ENCODE measurements around the gene TBXAS1. TPM values are rescaled to one million over a fixed set of nuclear protein-coding genes. Genes with fewer than 3 reads are reported as not detected.
A peak's percentile ranks its signal among the peaks of the same experiment; 100 is the strongest.

The TBXAS1 gene
- total RNA-seq, 2 experiments from 2014 or later, result 8.8 to 11.8 TPM

GRCh38 chr7:139808846-139809442 is 20.1 kb upstream of the TBXAS1 start:
- CTCF ChIA-PET, result interaction anchor here (0.7 to 1.8 kb wide), 3 partner anchors 27 to 495 kb away, joined by 3 to 5 read pairs (median 4); no protein-coding TSS in a partner anchor
- POLR2A ChIA-PET, result no interaction called here

GRCh38 chr7:139811066-139811465 is 18.0 kb upstream of the TBXAS1 start:
- Mint-ChIP-seq H3K36me3 (ENCODE audit: low read depth) (peaks cover 2% of the 10 kb centered on the region), H3K27ac (no peak overlapping the region), H3K9me3 (peaks cover 6% of the 10 kb centered on the region), H3K4me3 (no peak overlapping the region), H3K4me1 (peaks cover 7% of the 10 kb centered on the region), H3K27me3 (no peaks in the 10 kb centered on the region)
- DNase-seq, result no peak
- CTCF ChIA-PET, result interaction anchor here (0.6 to 1.7 kb wide), 3 partner anchors 13 to 250 kb away, joined by 4 to 5 read pairs (median 4); no protein-coding TSS in a partner anchor
- POLR2A ChIA-PET, result no interaction called here

More at GRCh38 chr7:139808846-139809442, 20.1 kb upstream of the TBXAS1 start:
- Mint-ChIP-seq H3K9me3 (peaks cover 7% of the 10 kb centered on the region), H3K27ac (no peak overlapping the region), H3K4me1 (peaks cover 6% of the 10 kb centered on the region), H3K27me3 (no peaks in the 10 kb centered on the region), H3K4me3 (no peak overlapping the region), H3K36me3 (ENCODE audit: low read depth) (peaks cover 2% of the 10 kb centered on the region)
- DNase-seq, result no peak

DNA sequence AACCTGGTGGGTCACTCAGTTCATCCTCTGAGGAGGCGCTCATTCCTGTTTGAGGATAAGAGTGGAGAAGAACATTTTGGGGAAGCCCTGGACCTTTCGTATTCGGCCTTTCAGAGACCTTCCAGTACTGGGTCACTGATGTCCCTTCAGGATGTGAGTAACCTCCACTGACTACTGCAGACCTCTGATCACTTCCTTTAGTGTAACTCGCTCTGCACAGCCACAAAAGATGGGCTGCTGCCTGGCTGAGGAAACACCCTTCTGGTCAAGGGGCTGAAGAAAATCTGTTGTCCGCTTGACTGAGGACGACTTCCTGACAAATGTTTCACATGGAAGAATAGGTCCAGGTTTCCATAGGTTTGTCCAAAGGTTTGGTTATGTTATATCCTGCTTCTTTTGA is 15.9 kb upstream of the TBXAS1 start:
- Mint-ChIP-seq H3K4me3 (no peak overlapping the region), H3K9me3 (peaks cover 12% of the 10 kb centered on the region), H3K27me3 (no peaks in the 10 kb centered on the region), H3K4me1 (peaks cover 7% of the 10 kb centered on the region), H3K27ac (no peak overlapping the region), H3K36me3 (ENCODE audit: low read depth) (peaks cover 2% of the 10 kb centered on the region)
- DNase-seq, result no peak
- ChIA-PET CTCF (no interaction called here), POLR2A (no interaction called here)

DNA sequence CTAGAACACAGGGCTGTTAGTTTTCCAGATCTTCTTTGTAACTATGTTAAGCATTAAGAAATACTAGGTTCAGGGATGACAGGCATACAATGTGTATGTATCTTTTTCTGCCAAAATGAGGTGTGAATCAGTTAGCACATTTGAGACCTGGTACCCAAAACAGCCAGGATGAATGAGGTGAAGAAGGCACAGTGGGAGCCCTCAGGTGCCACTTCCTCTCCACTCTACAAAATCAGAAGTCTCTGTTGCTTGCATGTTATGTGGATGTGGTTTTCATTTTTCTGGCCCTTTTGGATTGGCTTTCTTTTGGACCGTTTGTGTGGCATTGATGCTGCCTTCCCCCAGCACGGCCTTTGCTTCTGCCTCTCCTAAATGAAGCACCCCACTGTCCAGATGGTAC is 15.4 kb upstream of the TBXAS1 start:
- Mint-ChIP-seq H3K4me1 (peaks cover 7% of the 10 kb centered on the region), H3K4me3 (no peak overlapping the region), H3K36me3 (ENCODE audit: low read depth) (peaks cover 2% of the 10 kb centered on the region), H3K27ac (no peak overlapping the region), H3K27me3 (no peaks in the 10 kb centered on the region), H3K9me3 (peaks cover 12% of the 10 kb centered on the region)
- ChIA-PET CTCF (interaction anchor here (1.2 to 1.9 kb wide), 2 partner anchors 17 to 38 kb away, joined by 3 to 9 read pairs; no protein-coding TSS in a partner anchor), POLR2A (no interaction called here)
- no peak for DNase-seq

DNA sequence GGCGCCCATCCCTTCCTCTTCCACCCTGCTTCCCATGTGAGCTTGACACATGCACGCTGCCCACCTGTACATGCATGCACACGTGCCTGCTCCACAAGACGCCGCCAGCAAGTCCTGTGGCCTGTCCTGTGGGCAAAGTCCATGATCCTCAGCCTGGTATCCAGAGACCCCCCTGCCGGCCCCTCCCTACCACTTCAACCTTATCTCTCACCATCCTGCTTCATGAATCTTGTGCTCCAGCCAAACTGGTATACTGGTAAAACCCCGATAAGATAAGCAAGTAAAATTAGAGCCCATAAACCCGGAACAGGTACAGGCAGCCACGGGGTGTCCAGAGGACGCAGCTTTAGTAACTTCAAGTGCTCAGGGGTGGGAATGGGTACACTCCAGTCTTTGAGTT is 11.8 kb upstream of the TBXAS1 start:
- Mint-ChIP-seq H3K36me3 (ENCODE audit: low read depth) (peaks cover 2% of the 10 kb centered on the region), H3K27ac (no peak overlapping the region), H3K27me3 (no peaks in the 10 kb centered on the region), H3K4me1 (peaks cover 7% of the 10 kb centered on the region), H3K4me3 (no peak overlapping the region), H3K9me3 (peaks cover 12% of the 10 kb centered on the region)
- ChIA-PET POLR2A (no interaction called here), CTCF (no interaction called here)
- no peak for DNase-seq

DNA sequence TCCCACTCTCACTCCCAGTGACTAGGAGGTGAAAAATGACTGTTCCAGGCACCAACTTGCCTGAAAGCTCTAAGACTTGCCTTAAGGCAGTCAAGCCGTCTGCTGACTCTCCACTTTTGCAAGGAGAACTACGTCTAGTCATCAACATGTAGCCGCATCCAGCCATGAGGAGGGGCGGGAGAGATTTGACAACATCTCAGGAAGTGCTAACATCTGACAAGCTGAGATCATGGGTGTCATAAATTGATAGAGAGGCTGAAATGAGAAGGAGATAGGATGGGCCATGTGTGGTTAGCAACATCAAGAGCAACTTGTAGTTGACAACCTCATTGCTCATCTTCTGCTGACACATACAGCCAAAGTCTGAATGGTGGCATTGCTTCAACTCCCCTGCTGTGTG is 9.0 kb upstream of the TBXAS1 start:
- no peak overlapping the region for H3K4me3 Mint-ChIP-seq
- H3K9me3 Mint-ChIP-seq, result peaks cover 12% of the 10 kb centered on the region
- H3K36me3 Mint-ChIP-seq (ENCODE audit: low read depth), result peaks cover 2% of the 10 kb centered on the region
- no peaks in the 10 kb centered on the region for H3K4me1 Mint-ChIP-seq
- no peak for DNase-seq
- ChIA-PET POLR2A (no interaction called here), CTCF (interaction anchor here (0.6 kb wide), 1 partner anchor 150 kb away, joined by 3 read pairs; no protein-coding TSS in a partner anchor)
- H3K27ac Mint-ChIP-seq, result no peak overlapping the region
- no peaks in the 10 kb centered on the region for H3K27me3 Mint-ChIP-seq

GRCh38 chr7:139821349-139822105 is 7.5 kb upstream of the TBXAS1 start:
- no peak overlapping the region for H3K4me3 Mint-ChIP-seq
- ChIA-PET CTCF (interaction anchor here (0.6 to 0.7 kb wide), 2 partner anchors 21 to 220 kb away, joined by 3 read pairs; no protein-coding TSS in a partner anchor), POLR2A (no interaction called here)
- peaks cover 2% of the 10 kb centered on the region for H3K36me3 Mint-ChIP-seq (ENCODE audit: low read depth)
- no peak for DNase-seq
- H3K27me3 Mint-ChIP-seq, result peaks cover 4% of the 10 kb centered on the region
- no peak overlapping the region for H3K27ac Mint-ChIP-seq
- H3K9me3 Mint-ChIP-seq, result peaks cover 3% of the 10 kb centered on the region
- H3K4me1 Mint-ChIP-seq, result no peaks in the 10 kb centered on the region

DNA sequence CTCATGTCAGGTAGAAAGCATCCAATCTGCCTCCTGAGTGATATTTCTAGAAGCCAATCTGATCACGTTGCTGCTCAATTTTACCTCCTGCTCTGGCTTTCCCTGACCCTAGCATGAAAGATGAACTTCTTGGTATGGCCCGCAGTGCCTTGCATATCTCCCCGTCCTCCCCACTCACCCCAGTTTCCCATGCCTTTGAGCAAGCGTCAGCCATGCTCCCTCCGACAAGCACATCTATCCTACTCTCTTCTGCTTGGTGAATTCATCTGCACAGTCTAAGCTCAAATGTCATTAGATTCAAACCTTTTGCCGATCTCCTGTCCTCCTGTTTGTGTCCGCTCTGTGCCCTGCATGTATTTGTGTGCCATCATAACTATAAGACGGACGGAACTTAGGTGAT is 6.2 kb upstream of the TBXAS1 start:
- ChIA-PET POLR2A (no interaction called here), CTCF (interaction anchor here (1.1 to 1.6 kb wide), 3 partner anchors 9 to 176 kb away, joined by 4 to 6 read pairs (median 5); no protein-coding TSS in a partner anchor)
- H3K36me3 Mint-ChIP-seq (ENCODE audit: low read depth), result no peaks in the 10 kb centered on the region
- H3K4me1 Mint-ChIP-seq, result peaks cover 2% of the 10 kb centered on the region
- no peak for DNase-seq
- no peak overlapping the region for H3K4me3 Mint-ChIP-seq
- no peak overlapping the region for H3K27ac Mint-ChIP-seq
- H3K27me3 Mint-ChIP-seq, result peaks cover 6% of the 10 kb centered on the region
- H3K9me3 Mint-ChIP-seq, result no peaks in the 10 kb centered on the region

- ChIA-PET POLR2A (no interaction called here), CTCF (interaction anchor here (0.6 to 1.6 kb wide), 4 partner anchors 8 to 668 kb away, joined by 3 to 6 read pairs (median 4); no protein-coding TSS in a partner anchor)
- no peak overlapping the region for H3K27ac Mint-ChIP-seq
- no peaks in the 10 kb centered on the region for H3K36me3 Mint-ChIP-seq (ENCODE audit: low read depth)
- peaks cover 8% of the 10 kb centered on the region for H3K4me1 Mint-ChIP-seq
- H3K9me3 Mint-ChIP-seq, result no peaks in the 10 kb centered on the region
- no peak for DNase-seq
- H3K27me3 Mint-ChIP-seq, result peaks cover 6% of the 10 kb centered on the region
- no peak overlapping the region for H3K4me3 Mint-ChIP-seq
Measured at GRCh38 chr7:139823959-139824521, 5.0 kb upstream of the TBXAS1 start.

DNA sequence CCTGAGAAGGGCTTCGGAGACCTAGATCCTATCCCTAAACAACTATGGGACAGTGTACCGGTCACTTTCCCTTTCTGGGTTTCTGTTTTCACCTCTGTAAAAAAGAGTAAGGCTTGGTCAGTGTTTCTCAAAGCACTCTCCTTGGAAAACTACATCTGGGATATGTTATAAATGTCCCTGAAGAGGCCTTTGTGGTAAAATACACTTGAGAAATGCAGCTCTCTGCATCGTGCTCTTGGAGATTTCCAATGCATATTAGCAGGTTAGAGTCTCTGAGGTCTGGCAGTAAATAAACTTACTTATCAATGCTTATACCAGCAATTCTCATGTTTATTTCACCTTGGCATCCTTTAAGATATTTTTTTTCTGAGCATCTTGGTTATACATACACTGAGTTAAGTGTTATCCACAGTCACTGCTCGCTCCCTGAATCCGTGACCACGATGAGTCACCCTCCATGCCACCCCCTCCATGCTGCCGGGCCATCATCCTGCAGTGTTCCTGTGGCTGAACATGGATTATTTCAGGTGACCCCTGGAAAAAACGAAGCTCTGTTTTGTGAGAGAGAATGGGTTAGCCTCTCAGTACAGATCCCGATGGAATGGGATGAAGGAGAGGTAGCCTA is 3.3 kb upstream of the TBXAS1 start:
- DNase-seq, result no peak
- CTCF ChIA-PET, result interaction anchor here (0.6 to 1.3 kb wide), 2 partner anchors 115 to 189 kb away, joined by 3 to 7 read pairs; no protein-coding TSS in a partner anchor
- no peak overlapping the region for H3K27ac Mint-ChIP-seq
- H3K27me3 Mint-ChIP-seq, result peaks cover 6% of the 10 kb centered on the region
- H3K9me3 Mint-ChIP-seq, result no peaks in the 10 kb centered on the region
- H3K36me3 Mint-ChIP-seq (ENCODE audit: low read depth), result peaks cover under 1% of the 10 kb centered on the region
- POLR2A ChIA-PET, result interaction anchor here (0.6 kb wide), 1 partner anchor 148 kb away, joined by 6 read pairs; no protein-coding TSS in a partner anchor
- H3K4me1 Mint-ChIP-seq, result peaks cover 25% of the 10 kb centered on the region
- H3K4me3 Mint-ChIP-seq, result no peak overlapping the region

DNA sequence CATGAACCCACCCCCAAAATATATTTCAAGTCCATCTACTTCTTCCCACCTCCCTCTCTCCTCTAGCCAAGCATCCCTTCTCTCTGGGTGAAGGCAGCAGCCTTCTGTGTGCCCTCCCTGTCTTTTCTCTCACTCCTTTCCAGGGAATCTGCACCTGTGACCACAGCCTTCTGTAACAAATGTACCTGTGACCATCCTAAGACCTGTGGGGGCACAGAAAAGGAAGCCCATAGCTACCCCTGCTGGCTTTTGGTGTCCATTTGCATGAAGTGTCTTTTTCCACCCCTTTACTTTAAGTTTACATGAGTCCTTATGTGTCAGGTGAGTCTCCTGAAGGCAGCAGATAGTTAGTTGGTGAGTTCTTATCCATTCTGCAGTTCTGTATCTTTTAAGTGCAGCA is 2.0 kb upstream of the TBXAS1 start:
- H3K36me3 Mint-ChIP-seq (ENCODE audit: low read depth), result peaks cover 6% of the 10 kb centered on the region
- peaks cover 31% of the 10 kb centered on the region for H3K4me1 Mint-ChIP-seq
- peaks cover 6% of the 10 kb centered on the region for H3K27me3 Mint-ChIP-seq
- no peaks in the 10 kb centered on the region for H3K9me3 Mint-ChIP-seq
- ChIA-PET POLR2A (no interaction called here), CTCF (interaction anchor here (0.6 to 1.3 kb wide), 2 partner anchors 71 to 191 kb away, joined by 3 read pairs; no protein-coding TSS in a partner anchor)
- DNase-seq, result no peak
- H3K27ac Mint-ChIP-seq, result no peak overlapping the region
- H3K4me3 Mint-ChIP-seq, result no peak overlapping the region

DNA sequence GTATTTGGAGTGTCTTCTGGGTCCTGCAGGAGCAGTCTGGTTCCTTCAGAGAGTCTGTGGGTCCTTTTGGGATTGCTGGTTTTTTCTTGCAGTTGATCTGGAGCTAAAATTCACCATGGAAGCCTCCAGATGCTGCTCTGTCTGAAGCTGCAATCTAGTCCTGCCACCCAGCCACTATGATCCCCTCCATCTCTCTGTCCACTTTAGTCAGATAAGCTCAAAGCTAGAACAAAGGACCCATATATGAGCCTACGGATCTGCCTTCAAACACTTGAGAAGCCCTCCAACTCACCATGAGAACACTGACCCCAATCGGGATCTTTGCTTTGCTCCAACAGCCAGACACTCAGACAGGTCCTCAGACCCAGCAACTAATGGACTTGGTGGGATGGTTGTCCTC is 618 bp upstream of the TBXAS1 start:
- H3K27ac Mint-ChIP-seq, result peak overlapping the region; percentile 90
- POLR2A ChIA-PET, result no interaction called here

More for the DNA sequence above, 618 bp upstream of the TBXAS1 start:
- peak overlapping the region; percentile 67 for H3K4me3 Mint-ChIP-seq
- peaks cover 9% of the 10 kb centered on the region for H3K9me3 Mint-ChIP-seq
- peaks cover 6% of the 10 kb centered on the region for H3K27me3 Mint-ChIP-seq
- no peak for DNase-seq
- peaks cover 18% of the 10 kb centered on the region for H3K36me3 Mint-ChIP-seq (ENCODE audit: low read depth)
- H3K4me1 Mint-ChIP-seq, result peaks cover 31% of the 10 kb centered on the region
- CTCF ChIA-PET, result interaction anchor here (0.9 kb wide), 1 partner anchor 10 kb away, joined by 4 read pairs; no protein-coding TSS in a partner anchor
